8988T (cell line): ENCODE results near the gene C21orf91.

Experiments used
- DNase-seq: peaks from one replicate; pipeline ENCODE4 v3.0.0; 2011

C21orf91 gene

GRCh38 chr21:17819114-17819876, at the start of gene C21orf91:
Gene C21orf91 (minus strand): TSS chr21:17819356. CDS start chr21:17818318, 1,038 bp downstream.
- peak; percentile 46 for DNase-seq

DNA sequence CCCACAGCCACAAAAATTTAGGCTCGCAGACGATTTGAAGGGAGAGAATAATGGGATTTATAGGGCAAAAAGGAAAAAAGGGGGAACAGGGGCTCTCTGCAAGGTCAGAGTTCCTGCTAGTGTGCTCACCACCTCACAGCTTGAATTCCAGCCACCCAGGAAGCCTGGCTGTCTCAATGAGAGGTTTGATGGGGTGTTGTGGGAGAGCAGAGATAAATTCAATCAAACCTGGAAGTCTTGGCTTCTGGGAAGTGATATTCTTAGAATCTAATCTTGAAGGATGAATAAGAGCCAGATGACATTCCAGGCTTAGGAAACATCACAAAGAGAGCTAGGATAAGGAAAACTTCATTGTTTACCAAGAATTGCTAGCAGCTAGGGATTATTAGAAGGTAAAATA, 47.4 kb upstream of the C21orf91 start:
- no peak for DNase-seq

GRCh38 chr21:17859661-17860060, 40.5 kb upstream of the C21orf91 start:
- no peak for DNase-seq

DNA sequence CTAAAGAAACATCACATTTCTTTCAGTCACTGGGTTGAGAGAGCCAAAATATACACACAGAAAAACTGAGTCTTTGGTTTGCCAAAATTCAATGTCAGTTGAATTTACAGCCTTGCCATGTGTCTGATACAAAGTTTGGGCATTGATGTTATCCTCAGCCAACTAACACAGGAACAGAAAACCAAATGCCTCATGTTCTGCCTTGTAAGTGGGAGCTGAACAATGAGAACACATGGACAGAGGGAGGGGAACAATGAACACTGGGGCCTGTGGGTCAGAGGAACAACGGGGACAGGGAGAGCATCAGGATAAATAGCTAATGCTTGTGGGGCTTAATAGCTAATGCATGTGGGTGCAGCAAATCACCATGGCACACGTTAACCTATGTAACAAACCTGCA, 39.6 kb upstream of the C21orf91 start:
- DNase-seq, result no peak

- no peak for DNase-seq
These were observed 35.6 kb upstream of the C21orf91 start for GRCh38 chr21:17854745-17855144.

DNA sequence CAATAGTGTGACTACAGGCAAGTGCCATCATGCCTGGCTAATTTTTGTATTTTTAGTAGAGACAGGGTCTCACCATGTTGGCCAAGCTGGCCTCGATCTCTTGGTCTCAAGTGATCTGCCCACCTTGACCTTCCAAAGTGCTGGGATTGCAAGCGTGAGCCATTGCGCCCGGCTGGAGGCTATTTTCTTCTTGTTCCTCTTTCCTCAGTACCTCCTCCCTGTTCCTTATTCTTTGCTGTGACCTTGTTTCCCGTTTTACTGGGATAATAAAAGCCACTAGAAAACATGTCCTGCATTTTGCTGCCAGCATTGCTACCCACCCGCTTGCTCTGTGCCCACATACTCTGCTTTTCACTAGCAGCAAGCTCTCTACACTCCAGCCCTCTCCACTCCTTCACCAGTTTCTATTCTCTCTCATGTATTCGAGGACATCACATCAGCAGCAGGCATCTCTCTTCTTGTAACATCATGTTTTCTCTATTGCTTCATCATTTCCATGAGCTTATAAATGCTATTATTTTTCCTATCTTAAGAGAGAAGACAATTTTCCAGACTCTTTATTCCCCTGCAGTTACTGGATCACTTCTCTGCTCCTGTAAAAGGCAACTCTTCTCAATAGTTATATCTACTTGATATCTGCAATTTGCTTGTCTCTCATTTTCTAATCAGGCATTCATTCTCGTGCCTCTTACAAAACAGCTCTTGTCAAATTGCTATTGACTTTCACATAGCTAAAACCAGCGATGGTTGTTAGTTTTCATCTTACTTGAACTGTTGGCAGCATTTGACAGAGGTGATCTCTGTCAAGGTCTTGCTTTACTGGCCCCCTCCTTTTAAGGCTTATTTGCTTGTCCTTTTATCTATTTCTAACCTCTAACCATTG, 34.5 kb upstream of the C21orf91 start:
- DNase-seq, result no peak

- no peak for DNase-seq
These were observed 29.1 kb upstream of the C21orf91 start for GRCh38 chr21:17848228-17848627.

- no peak for DNase-seq
These were observed 21.9 kb upstream of the C21orf91 start for GRCh38 chr21:17841103-17841502.

GRCh38 chr21:17834639-17835354, 15.6 kb upstream of the C21orf91 start:
- no peak for DNase-seq

- DNase-seq, result no peak
These were observed 10.3 kb upstream of the C21orf91 start for GRCh38 chr21:17829472-17829871.

GRCh38 chr21:17828223-17828622, 9.1 kb upstream of the C21orf91 start:
- no peak for DNase-seq

DNA sequence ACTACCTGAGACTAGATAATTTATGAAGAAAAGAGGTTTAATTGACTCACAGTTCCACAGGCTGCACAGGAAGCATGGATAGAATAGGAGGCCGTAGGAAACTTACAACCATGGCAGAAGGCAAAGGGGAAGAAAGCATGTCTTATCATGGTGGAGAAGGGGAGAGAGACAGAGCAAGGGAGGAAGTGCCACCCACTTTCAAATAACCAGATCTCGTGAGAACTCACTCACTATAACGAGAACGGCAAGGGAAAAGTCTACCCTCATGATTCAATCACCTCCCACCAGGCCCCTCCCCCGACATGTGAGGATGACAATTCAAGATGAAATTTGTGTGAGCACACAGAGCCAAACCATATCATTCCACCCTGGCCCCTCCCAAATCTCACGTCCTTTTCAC, 4.7 kb upstream of the C21orf91 start:
- no peak for DNase-seq

DNA sequence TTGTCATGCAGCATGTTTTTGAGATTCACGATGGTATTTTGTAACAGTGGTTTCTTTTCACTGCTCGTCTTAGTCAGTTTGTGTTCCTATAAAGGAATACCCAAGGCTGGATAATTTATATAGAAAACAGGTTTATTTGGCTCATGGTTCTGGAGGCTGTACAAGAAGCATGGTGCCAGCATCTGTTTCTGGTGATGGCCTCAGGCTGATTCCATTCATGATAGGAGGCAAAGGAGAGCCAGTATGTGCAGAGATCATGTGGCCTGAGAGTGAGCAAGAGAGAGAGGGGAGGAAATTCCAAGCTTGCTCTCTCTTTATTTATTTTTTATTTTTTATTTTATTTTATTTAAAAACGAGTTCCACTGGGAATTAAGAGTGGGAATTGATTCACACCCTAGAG, 2.0 kb upstream of the C21orf91 start:
- no peak for DNase-seq

- no peak for DNase-seq
These were observed 697 bp upstream of the C21orf91 start for GRCh38 chr21:17819877-17820229.

DNA sequence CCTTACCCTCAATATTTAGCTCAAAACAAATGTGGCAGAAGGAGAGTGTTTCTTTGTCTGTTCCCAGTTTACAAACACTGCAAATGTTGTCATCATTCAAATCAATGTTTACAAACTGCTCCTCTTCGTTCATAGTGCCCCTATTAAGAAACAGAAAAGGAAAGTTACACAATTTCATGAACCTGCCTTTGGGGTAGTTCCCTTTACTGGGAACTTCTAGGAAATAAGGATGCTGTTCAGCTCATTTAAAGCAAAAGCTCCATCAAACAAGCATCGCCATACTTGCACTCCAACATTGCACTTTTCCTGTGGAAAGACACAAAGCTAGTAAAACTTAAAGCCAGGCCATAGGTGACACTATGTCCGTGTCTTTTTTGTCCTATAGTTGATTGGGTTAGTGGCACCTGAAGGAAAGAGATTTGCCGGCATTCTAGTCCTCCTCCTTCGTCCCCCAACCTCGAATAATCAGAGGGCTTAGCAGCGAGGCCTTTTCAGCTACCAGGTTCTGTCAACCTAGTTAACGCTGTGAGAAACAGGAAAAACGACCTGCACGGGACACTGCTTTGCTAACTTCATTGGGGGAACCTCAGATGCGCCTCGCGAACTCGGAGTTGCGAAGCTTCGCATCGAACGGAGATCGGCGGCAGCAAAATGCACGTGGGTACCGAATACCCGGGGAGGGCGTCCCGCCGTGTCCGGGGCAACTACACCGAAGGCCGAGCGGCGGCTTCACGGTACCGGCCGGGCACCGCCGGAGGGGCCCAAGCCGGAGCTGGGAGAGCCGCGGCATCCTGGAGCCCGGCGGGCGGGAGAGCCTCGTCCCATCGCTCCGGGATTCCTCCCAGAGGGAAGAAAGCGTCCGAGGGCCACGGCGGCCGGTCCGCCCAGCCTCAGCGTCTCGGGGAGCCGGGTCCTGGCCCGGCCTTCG, 706 bp downstream of the C21orf91 start:
- no peak for DNase-seq

- DNase-seq, result no peak
These were observed 5.8 kb downstream of the C21orf91 start for GRCh38 chr21:17813353-17813752.

DNA sequence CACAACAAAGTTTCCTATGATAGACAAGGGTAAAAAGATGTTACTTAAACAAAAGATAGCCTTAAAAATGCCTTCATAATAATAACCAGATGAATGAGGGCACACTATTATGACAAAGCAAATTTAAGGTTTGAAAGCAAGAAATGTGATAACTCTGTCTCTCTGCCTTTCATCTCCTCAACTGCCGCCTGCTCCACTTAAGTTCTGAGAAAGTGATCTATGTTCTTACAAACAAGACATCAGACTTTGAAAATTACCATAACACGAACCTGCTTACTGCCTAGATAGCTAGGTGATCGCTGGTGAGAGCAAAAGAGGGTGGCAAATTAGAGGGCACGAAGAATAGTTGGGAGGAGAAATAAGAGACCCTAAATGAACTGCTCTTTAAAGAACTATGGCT, 13.2 kb downstream of the C21orf91 start:
- DNase-seq, result no peak

GRCh38 chr21:17803536-17803935, 15.6 kb downstream of the C21orf91 start:
- DNase-seq, result no peak

DNA sequence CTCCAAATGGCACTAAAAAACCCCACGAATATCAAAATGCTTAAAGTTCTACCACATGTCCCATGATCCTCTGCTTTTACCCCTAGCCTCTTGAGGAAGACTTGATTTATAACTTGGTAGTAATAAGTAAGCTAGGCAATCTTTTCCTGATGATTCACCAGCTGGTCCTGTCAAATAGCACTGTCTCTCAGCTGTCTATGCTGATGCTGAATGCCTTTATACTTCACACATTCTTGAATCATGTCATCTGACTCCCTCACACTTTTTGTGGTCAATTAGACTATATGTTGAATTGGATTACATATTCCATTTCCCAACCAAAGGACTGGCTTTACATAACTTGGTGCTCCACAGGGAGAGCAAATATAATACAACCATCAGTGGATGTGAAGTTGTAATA, 16.6 kb downstream of the C21orf91 start:
- no peak for DNase-seq

GRCh38 chr21:17799414-17800164, 19.6 kb downstream of the C21orf91 start:
- no peak for DNase-seq

- DNase-seq, result no peak
These were observed 20.4 kb downstream of the C21orf91 start for GRCh38 chr21:17798796-17799195.

- no peak for DNase-seq
These were observed 21.2 kb downstream of the C21orf91 start for GRCh38 chr21:17797967-17798366.
